ENCODE data around the gene SPI1.

Gene SPI1

GRCh38 chr11:47387944-47388696 is 9.8 kb upstream of the SPI1 start:
- no peak for FAIRE-seq

- FAIRE-seq = no peak
These were observed 6.2 kb upstream of the SPI1 start for GRCh38 chr11:47384498-47384897.

GRCh38 chr11:47383071-47383470 is 4.7 kb upstream of the SPI1 start:
- no peak for FAIRE-seq

- no peak for FAIRE-seq
These were observed 1.7 kb upstream of the SPI1 start for GRCh38 chr11:47380078-47380477.

- FAIRE-seq = no peak
These were observed 970 bp upstream of the SPI1 start for GRCh38 chr11:47379317-47379716.

- no peak for FAIRE-seq
These were observed 456 bp upstream of the SPI1 start for GRCh38 chr11:47378836-47379170.

- no peak for FAIRE-seq
These were observed 757 bp downstream of the SPI1 start for GRCh38 chr11:47377571-47378009.

GRCh38 chr11:47376525-47377371 is 1.6 kb downstream of the SPI1 start:
- FAIRE-seq = no peak

- no peak for FAIRE-seq
These were observed 2.2 kb downstream of the SPI1 start for GRCh38 chr11:47376107-47376524.

- no peak for FAIRE-seq
These were observed 2.7 kb downstream of the SPI1 start for GRCh38 chr11:47375546-47376085.

GRCh38 chr11:47375020-47375419 is 3.3 kb downstream of the SPI1 start:
- FAIRE-seq = no peak

GRCh38 chr11:47374720-47375019 is 3.7 kb downstream of the SPI1 start:
- no peak for FAIRE-seq

- FAIRE-seq = no peak
These were observed 4.2 kb downstream of the SPI1 start for GRCh38 chr11:47373876-47374719.

- no peak for FAIRE-seq
These were observed 5.9 kb downstream of the SPI1 start for GRCh38 chr11:47372422-47372821.

GRCh38 chr11:47369676-47370075 is 8.7 kb downstream of the SPI1 start:
- no peak for FAIRE-seq

- FAIRE-seq = no peak
These were observed 12.3 kb downstream of the SPI1 start for GRCh38 chr11:47366020-47366490.

- FAIRE-seq = no peak
These were observed 16.9 kb downstream of the SPI1 start for GRCh38 chr11:47361419-47361818.

- FAIRE-seq = no peak
These were observed 18.0 kb downstream of the SPI1 start for GRCh38 chr11:47360341-47360740.

GRCh38 chr11:47359586-47359985 is 18.8 kb downstream of the SPI1 start:
- no peak for FAIRE-seq

GRCh38 chr11:47359162-47359561 is 19.2 kb downstream of the SPI1 start:
- FAIRE-seq = no peak

GRCh38 chr11:47358731-47359051 is 19.7 kb downstream of the SPI1 start:
- FAIRE-seq = no peak

GRCh38 chr11:47357985-47358730 is 20.2 kb downstream of the SPI1 start:
- FAIRE-seq = no peak

- FAIRE-seq = no peak
These were observed 21.4 kb downstream of the SPI1 start for GRCh38 chr11:47356998-47357329.

Data from colon (tissue), 2 donors.